ENCODE results near the gene LAMA2. TPM values are rescaled to one million over a fixed set of nuclear protein-coding genes. Genes with fewer than 3 reads are reported as not detected.
A peak's percentile ranks its signal among the peaks of the same experiment; 100 is the strongest.

LAMA2 gene
- total RNA-seq, 4 donors from 2014 or later: 203 to 339 (median 275) TPM

DNA sequence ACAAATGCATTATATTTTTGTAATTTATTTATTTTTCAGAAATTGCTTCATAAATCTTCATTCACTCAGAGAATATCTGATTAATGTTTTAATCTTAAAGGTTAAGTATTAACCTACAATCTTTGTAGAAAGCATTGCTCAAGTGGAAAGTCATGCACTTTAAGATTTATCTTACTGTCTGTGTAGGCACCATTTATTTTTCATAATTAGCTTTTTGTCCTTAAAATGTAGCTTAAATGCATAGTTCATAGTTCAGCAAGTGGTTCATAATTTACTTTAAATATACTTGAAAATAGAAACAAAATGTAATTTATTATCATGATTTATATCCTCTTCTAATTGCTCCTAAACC is 397.3 kb downstream of the LAMA2 start:
- Histone ChIP-seq H3K9me3 (no peaks in the 10 kb centered on the region), H3K4me3 (no peak overlapping the region), H3K27ac (no peak overlapping the region), H3K27me3 (no peaks in the 10 kb centered on the region), H3K36me3 (peaks cover 0 to 20% (median 0%) of the 10 kb centered on the region in 3 donors), H3K4me1 (peaks cover 0 to 15% (median 4%) of the 10 kb centered on the region in 4 donors)
- TF ChIP-seq EP300 (IDR thresholded peaks at IDR 0.05): no peak
- no peak for TF ChIP-seq POLR2A (IDR thresholded peaks at IDR 0.05)
- TF ChIP-seq, protein P1, sequence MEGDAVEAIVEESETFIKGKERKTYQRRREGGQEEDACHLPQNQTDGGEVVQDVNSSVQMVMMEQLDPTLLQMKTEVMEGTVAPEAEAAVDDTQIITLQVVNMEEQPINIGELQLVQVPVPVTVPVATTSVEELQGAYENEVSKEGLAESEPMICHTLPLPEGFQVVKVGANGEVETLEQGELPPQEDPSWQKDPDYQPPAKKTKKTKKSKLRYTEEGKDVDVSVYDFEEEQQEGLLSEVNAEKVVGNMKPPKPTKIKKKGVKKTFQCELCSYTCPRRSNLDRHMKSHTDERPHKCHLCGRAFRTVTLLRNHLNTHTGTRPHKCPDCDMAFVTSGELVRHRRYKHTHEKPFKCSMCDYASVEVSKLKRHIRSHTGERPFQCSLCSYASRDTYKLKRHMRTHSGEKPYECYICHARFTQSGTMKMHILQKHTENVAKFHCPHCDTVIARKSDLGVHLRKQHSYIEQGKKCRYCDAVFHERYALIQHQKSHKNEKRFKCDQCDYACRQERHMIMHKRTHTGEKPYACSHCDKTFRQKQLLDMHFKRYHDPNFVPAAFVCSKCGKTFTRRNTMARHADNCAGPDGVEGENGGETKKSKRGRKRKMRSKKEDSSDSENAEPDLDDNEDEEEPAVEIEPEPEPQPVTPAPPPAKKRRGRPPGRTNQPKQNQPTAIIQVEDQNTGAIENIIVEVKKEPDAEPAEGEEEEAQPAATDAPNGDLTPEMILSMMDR (IDR thresholded peaks at IDR 0.05): no peak
- no peak for DNase-seq (ENCODE audit: low spot score in 2 of 2)

DNA sequence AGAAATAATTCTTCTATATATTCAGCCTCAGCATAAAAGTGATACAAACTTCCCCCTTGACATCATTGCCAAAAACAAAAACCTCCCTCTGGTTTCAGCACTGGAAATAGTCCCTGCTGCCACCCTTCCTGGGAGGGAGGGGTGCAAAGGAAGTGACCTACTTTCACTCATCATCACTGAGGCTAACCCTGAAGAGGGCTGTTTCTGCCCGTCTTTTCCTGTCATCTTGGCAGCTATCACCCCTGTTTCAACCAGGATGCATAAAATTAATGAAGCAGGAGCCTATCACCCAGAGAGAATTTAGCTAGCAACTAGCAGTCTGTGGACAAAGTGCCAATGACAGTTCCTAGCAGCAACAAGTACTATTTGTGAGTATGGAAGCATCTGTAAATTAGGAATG is 397.8 kb downstream of the LAMA2 start:
- no peak for TF ChIP-seq POLR2A (IDR thresholded peaks at IDR 0.05)
- 20 to 21% methylated on average over 1 of the region's 1 CpG for WGBS, 2 donors
- Histone ChIP-seq H3K4me1 (peaks cover 0 to 15% (median 4%) of the 10 kb centered on the region in 4 donors), H3K9me3 (no peaks in the 10 kb centered on the region), H3K27ac (no peak overlapping the region), H3K36me3 (peaks cover 0 to 20% (median 0%) of the 10 kb centered on the region in 3 donors), H3K4me3 (no peak overlapping the region), H3K27me3 (no peaks in the 10 kb centered on the region)
- no peak for DNase-seq (ENCODE audit: low spot score in 2 of 2)

DNA sequence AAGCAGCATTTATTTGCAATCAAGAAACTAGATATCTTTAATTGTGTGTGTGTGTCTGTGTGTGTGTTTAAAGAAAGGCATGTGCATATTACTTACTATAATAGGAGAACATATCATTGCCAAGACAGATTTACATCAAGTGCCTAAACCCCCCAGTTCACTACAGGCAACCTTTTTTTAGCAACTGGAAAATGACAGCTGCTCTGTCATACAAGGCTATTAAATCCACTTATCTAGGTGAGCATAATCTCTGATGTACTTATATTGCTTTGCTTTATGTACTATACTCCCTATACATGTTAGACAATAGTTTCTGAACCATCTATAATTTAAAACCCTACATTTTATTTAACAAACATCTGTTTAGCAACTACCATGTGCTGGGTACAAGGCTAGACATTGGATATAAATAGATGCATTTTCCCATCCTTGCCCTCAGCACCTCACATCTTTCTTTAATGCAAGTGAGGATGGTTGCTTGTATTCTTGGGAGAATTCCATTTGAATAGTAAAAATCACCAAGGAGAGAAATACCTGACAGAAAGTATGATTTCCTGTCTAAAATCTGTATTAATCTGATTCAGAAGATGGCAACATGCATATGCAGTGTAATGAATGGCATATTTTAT is 398.3 kb downstream of the LAMA2 start:
- Histone ChIP-seq H3K27ac (no peak overlapping the region), H3K4me1 (peaks cover 0 to 15% (median 4%) of the 10 kb centered on the region in 4 donors), H3K4me3 (no peak overlapping the region), H3K36me3 (peaks cover 0 to 20% (median 0%) of the 10 kb centered on the region in 3 donors), H3K9me3 (no peaks in the 10 kb centered on the region), H3K27me3 (no peaks in the 10 kb centered on the region)
- TF ChIP-seq EP300 (IDR thresholded peaks at IDR 0.05) (no peak), POLR2A (IDR thresholded peaks at IDR 0.05) (no peak)
- TF ChIP-seq, protein P1 (IDR thresholded peaks at IDR 0.05): no peak
- no peak for DNase-seq (ENCODE audit: low spot score in 2 of 2)

DNA sequence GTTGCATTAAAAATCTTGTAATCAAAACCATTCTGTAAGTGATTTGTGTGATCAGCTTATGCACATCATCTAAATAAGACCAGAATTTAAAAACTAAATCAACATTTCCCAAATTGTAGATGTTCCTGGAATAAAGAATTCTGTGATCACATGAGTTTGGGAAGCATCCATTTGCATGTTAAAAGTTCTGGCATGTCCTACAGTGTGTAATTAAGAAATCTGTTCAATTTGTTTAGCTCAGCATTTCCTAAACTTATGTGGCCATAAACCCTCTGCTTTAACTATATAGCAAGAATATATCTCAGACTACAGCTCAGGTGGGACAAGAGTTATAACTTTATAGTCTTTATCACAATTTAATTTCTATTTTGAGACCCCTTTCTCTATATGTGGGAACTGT is 399.1 kb downstream of the LAMA2 start:
- no peak overlapping the region for H3K27ac ChIP-seq
- TF ChIP-seq, protein P1 (IDR thresholded peaks at IDR 0.05): no peak
- no peak for TF ChIP-seq POLR2A (IDR thresholded peaks at IDR 0.05)
- TF ChIP-seq EP300 (IDR thresholded peaks at IDR 0.05): no peak
- peaks cover 0 to 20% (median 0%) of the 10 kb centered on the region in 3 donors for H3K36me3 ChIP-seq
- no peaks in the 10 kb centered on the region for H3K9me3 ChIP-seq
- no peak overlapping the region for H3K4me3 ChIP-seq
- peaks cover 0 to 15% (median under 1%) of the 10 kb centered on the region in 4 donors for H3K4me1 ChIP-seq
- DNase-seq (ENCODE audit: low spot score in 2 of 2): no peak
- no peaks in the 10 kb centered on the region for H3K27me3 ChIP-seq

DNA sequence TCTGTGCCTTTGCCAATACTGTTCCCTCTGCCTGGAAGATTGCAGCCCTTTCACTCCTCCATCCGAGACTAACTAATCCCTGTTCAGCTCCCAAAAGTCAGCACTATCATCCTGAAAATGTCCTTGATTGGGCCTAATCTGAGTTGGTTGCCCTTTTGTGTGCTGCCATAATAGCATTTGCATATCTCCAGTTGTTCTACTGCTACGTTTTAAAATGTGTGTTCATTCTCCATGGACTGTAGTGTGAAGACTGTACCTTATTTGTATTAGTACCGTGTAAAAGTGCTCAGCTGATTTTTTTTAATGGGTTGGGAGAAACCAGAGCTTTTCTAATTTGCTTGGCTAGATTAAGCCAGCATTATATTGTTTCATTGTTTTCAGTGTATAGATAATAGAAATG is 401.3 kb downstream of the LAMA2 start:
- TF ChIP-seq EP300 (IDR thresholded peaks at IDR 0.05): no peak
- TF ChIP-seq, protein P1 (IDR thresholded peaks at IDR 0.05): no peak
- TF ChIP-seq POLR2A (IDR thresholded peaks at IDR 0.05): no peak
- 49 to 50% methylated on average over 3 of the region's 3 CpGs for WGBS, 2 donors

More for the DNA sequence above, 401.3 kb downstream of the LAMA2 start:
- H3K36me3 ChIP-seq: peaks cover 0 to 30% (median 2%) of the 10 kb centered on the region in 3 donors
- H3K27ac ChIP-seq: peak overlapping the region in 2 of 4 donors; percentile 24
- H3K9me3 ChIP-seq: no peaks in the 10 kb centered on the region
- H3K4me1 ChIP-seq: peaks cover 0 to 15% (median 0%) of the 10 kb centered on the region in 4 donors
- no peaks in the 10 kb centered on the region for H3K27me3 ChIP-seq
- H3K4me3 ChIP-seq: no peak overlapping the region
- DNase-seq (ENCODE audit: low spot score in 2 of 2): no peak
